ENCODE measurements around the gene CCDC120. TPM values are rescaled to one million over a fixed set of nuclear protein-coding genes. Genes with fewer than 3 reads are reported as not detected.

Gene CCDC120
- polyA plus RNA-seq, 1 of the 3 experiments (the other 2 are of a cell fraction): 2.1 TPM

DNA sequence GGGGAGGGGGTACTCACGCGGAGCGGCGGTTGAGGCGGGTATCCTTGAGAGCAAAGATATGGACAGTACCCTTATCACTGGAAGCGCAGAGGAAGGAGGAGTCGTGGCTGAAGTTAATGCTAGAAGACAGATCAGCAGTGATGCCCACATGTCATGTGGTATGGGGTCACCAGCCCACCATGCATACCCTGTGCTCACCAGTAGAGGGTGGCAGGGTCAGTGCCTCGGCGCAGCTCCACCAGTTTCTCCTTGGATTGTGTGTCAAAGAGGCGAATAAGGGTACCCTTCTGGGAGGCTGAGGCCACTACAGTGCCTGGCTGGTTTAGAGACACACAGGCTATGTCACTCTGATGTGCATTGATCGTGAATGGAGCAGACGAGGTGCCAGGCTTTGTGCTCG, 16.5 kb downstream of the CCDC120 start:
- H3K9me3 ChIP-seq: no peaks in the 10 kb centered on the region
- no peaks in the 10 kb centered on the region for H3F3A ChIP-seq (replicated peaks; ENCODE audit: insufficient read depth)
- H2AFZ ChIP-seq (ENCODE audit: low read depth): no peak overlapping the region
- H3K9me2 ChIP-seq: no peaks in the 10 kb centered on the region
- no peak for TF ChIP-seq ELF1 (IDR thresholded peaks at IDR 0.05)
- TF ChIP-seq, protein P1, sequence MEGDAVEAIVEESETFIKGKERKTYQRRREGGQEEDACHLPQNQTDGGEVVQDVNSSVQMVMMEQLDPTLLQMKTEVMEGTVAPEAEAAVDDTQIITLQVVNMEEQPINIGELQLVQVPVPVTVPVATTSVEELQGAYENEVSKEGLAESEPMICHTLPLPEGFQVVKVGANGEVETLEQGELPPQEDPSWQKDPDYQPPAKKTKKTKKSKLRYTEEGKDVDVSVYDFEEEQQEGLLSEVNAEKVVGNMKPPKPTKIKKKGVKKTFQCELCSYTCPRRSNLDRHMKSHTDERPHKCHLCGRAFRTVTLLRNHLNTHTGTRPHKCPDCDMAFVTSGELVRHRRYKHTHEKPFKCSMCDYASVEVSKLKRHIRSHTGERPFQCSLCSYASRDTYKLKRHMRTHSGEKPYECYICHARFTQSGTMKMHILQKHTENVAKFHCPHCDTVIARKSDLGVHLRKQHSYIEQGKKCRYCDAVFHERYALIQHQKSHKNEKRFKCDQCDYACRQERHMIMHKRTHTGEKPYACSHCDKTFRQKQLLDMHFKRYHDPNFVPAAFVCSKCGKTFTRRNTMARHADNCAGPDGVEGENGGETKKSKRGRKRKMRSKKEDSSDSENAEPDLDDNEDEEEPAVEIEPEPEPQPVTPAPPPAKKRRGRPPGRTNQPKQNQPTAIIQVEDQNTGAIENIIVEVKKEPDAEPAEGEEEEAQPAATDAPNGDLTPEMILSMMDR (IDR thresholded peaks at IDR 0.05): peak; percentile 15; the same call in 1 of the 2 replicates
- H3K4me2 ChIP-seq: no peak overlapping the region
- DNase-seq: no peak
- H3K9ac ChIP-seq: no peak overlapping the region
- peaks cover 0 to 13% of the 10 kb centered on the region in 2 experiments; a peak in 1 of 4 replicates for H3K4me1 ChIP-seq (ENCODE audit: control insufficient read depth in 1 of 2, insufficient read depth in 2 of 2, low read depth in 1 of 2, low read length in 1 of 2)
- no peaks in the 10 kb centered on the region for H3K27me3 ChIP-seq (ENCODE audit: insufficient read depth)
- ChIA-PET CTCF (no interaction called here), POLR2A (no interaction called here)
- H3K27ac ChIP-seq (ENCODE audit: low read depth in 2 of 2, low read length in 1 of 2): no peak overlapping the region
- 0 out of 2 replicates have a peak, but pooled peaks cover 5% of the 10 kb centered on the region for H4K20me1 ChIP-seq (ENCODE audit: insufficient read depth)
- 80% methylated on average over 10 of the region's 13 CpGs for WGBS (ENCODE audit: low lambda C conversion rate)
- no peak overlapping the region for H3K4me3 ChIP-seq (ENCODE audit: low read depth in 2 of 2, low read length in 1 of 2)
- peaks cover 0 to 3% of the 10 kb centered on the region in 2 experiments for H3K36me3 ChIP-seq (replicated peaks in 1 of 2; ENCODE audit: control insufficient read depth in 1 of 2, insufficient read depth in 2 of 2, low read length in 1 of 2)
- H3K79me2 ChIP-seq (ENCODE audit: insufficient read depth): peaks cover 28% of the 10 kb centered on the region

DNA sequence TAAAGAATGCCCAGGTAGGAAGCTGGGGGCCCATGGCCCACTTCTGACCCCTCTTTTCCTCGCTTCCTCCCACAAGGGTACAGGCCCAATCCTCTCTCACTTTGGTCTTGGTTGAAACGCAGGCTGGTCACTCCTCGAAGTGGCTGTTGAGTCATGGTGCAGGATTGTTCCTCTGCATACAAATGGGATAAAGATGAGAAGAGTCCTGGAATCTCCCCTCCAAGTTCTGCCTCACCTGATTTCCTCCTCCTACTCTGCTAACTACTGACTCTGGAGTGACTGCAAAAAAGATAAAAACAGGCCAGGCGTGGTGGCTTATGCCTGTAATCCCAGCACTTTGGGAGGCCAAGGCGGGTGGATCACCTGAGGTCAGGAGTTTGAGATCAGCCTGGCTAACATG, 19.1 kb downstream of the CCDC120 start:
- Histone ChIP-seq H3K4me3 (ENCODE audit: low read depth in 2 of 2, low read length in 1 of 2) (no peak overlapping the region), H3K27me3 (ENCODE audit: insufficient read depth) (no peaks in the 10 kb centered on the region; the same call in 1 of the 2 replicates), H2AFZ (ENCODE audit: low read depth) (no peak overlapping the region), H3K27ac (ENCODE audit: low read depth in 2 of 2, low read length in 1 of 2) (no peak overlapping the region), H3K36me3 (replicated peaks in 1 of 2; ENCODE audit: control insufficient read depth in 1 of 2, insufficient read depth in 2 of 2, low read length in 1 of 2) (peaks cover 0 to 3% of the 10 kb centered on the region in 2 experiments), H3K4me1 (ENCODE audit: control insufficient read depth in 1 of 2, insufficient read depth in 2 of 2, low read depth in 1 of 2, low read length in 1 of 2) (peaks cover 0 to 8% of the 10 kb centered on the region in 2 experiments; a peak in 1 of 4 replicates), H4K20me1 (ENCODE audit: insufficient read depth) (no peaks in the 10 kb centered on the region), H3K4me2 (no peak overlapping the region), H3K9me3 (no peaks in the 10 kb centered on the region), H3F3A (replicated peaks; ENCODE audit: insufficient read depth) (no peaks in the 10 kb centered on the region), H3K9me2 (no peaks in the 10 kb centered on the region), H3K9ac (no peak overlapping the region), H3K79me2 (ENCODE audit: insufficient read depth) (peaks cover 12% of the 10 kb centered on the region)
- ChIA-PET POLR2A (no interaction called here), CTCF (interaction anchor here (0.6 kb wide), 1 partner anchor 17 kb away, joined by 3 read pairs; no protein-coding TSS in a partner anchor)
- DNase-seq: no peak
- WGBS (ENCODE audit: low lambda C conversion rate): 65% methylated on average over 5 of the region's 5 CpGs
- TF ChIP-seq FOXM1 (IDR thresholded peaks at IDR 0.05; ENCODE audit: low read depth) (no peak), RFX5 (IDR thresholded peaks at IDR 0.05; ENCODE audit: low read length) (no peak), SIN3A (IDR thresholded peaks at IDR 0.05; ENCODE audit: borderline replicate concordance, low read depth, low read length) (no peak), FOXJ3 (CRISPR knock-in tag; IDR thresholded peaks at IDR 0.05) (no peak), TAF1 (IDR thresholded peaks at IDR 0.05; ENCODE audit: borderline replicate concordance, low read depth, low read length) (no peak), EZH2phosphoT487 (IDR thresholded peaks at IDR 0.05; ENCODE audit: borderline replicate concordance, low read depth) (no peak), GABPA (IDR thresholded peaks at IDR 0.05; ENCODE audit: low read depth) (no peak), FOSL2 (IDR thresholded peaks at IDR 0.05; ENCODE audit: borderline replicate concordance, low read depth) (no peak), GATA2 (CRISPR knock-in tag; IDR thresholded peaks at IDR 0.05) (no peak), TCF12 (IDR thresholded peaks at IDR 0.05) (no peak), EP300 (IDR thresholded peaks at IDR 0.05; ENCODE audit: borderline replicate concordance in 1 of 2, low read depth in 1 of 2, low read length in 1 of 2) (no peak), ELF1 (IDR thresholded peaks at IDR 0.05) (no peak), NRF1 (IDR thresholded peaks at IDR 0.05; ENCODE audit: low read depth, low read length) (no peak), USF1 (IDR thresholded peaks at IDR 0.05; ENCODE audit: borderline replicate concordance, low read depth) (no peak), CHD2 (IDR thresholded peaks at IDR 0.05; ENCODE audit: low read length, partially characterized antibody) (no peak)
- TF ChIP-seq, protein P1 (IDR thresholded peaks at IDR 0.05): no peak
- TF ChIP-seq, protein P2, sequence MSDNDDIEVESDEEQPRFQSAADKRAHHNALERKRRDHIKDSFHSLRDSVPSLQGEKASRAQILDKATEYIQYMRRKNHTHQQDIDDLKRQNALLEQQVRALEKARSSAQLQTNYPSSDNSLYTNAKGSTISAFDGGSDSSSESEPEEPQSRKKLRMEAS (IDR thresholded peaks at IDR 0.05; ENCODE audit: low read depth): no peak

All from SK-N-SH (cell line).